Gastroesophageal sphincter (tissue), 3 donors: ENCODE results near the gene TAGLN.

Experiments used
- EP300 ChIP-seq: sonication (generic); formaldehyde crosslinking; IDR thresholded peaks from one replicate; pipeline ENCODE4 v1.6.1; 2017; ENCODE audit warnings: antibody characterized with exemption, mild to moderate bottlenecking
- POLR2A ChIP-seq, 2 donors: fragments of 450-650 bp; IDR thresholded peaks; one replicate each; pipeline ENCODE4 v1.6.1; 2017; ENCODE audit warnings: antibody characterized with exemption in 2 of 2, mild to moderate bottlenecking in 2 of 2, moderate library complexity in 1 of 2
- TF ChIP-seq, protein P1 (sequence below), 4 experiments: fragments of 200-600 bp in 2 of 4; fragments of 450-650 bp in 2 of 4; sonication (generic) in 1 of 4; IDR thresholded peaks; one replicate each; pipeline ENCODE4 v1.5.1; 2017 to 2019; ENCODE audit warnings: antibody characterized with exemption in 4 of 4, mild to moderate bottlenecking in 2 of 4, moderate library complexity in 2 of 4

DNA sequence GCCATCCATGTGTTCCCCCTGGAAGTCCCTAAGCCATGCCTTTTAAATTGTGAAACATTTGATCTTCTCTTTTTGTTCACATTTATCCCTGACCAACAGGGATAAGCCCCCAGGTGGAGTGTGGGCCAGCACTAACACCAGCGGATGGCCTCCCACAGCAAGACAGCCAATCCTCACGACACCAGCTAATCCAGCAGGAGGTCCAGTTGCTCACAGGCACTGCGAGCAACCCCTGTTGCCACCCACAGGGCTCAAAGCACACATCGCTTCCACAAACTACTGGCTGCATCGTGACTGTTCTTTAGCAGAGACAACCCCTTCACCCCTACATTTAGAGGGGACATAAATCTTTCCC lies 30.7 kb downstream of the TAGLN start:
- TF ChIP-seq, protein P1, sequence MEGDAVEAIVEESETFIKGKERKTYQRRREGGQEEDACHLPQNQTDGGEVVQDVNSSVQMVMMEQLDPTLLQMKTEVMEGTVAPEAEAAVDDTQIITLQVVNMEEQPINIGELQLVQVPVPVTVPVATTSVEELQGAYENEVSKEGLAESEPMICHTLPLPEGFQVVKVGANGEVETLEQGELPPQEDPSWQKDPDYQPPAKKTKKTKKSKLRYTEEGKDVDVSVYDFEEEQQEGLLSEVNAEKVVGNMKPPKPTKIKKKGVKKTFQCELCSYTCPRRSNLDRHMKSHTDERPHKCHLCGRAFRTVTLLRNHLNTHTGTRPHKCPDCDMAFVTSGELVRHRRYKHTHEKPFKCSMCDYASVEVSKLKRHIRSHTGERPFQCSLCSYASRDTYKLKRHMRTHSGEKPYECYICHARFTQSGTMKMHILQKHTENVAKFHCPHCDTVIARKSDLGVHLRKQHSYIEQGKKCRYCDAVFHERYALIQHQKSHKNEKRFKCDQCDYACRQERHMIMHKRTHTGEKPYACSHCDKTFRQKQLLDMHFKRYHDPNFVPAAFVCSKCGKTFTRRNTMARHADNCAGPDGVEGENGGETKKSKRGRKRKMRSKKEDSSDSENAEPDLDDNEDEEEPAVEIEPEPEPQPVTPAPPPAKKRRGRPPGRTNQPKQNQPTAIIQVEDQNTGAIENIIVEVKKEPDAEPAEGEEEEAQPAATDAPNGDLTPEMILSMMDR (IDR thresholded peaks at IDR 0.05), result no peak
- TF ChIP-seq POLR2A (IDR thresholded peaks at IDR 0.05) (no peak), EP300 (no peak)
